GM12801 (cell line): Measurements from ENCODE around the gene ZNF606.

Experiments
- TF ChIP-seq, protein P1 (sequence below): IDR thresholded peaks from one replicate; pipeline ENCODE4 v1.5.1; 2011; ENCODE audit warnings: control low read depth; ENCODE audit not compliant: insufficient read length; ENCODE audit errors: extremely low read depth

Gene ZNF606

DNA sequence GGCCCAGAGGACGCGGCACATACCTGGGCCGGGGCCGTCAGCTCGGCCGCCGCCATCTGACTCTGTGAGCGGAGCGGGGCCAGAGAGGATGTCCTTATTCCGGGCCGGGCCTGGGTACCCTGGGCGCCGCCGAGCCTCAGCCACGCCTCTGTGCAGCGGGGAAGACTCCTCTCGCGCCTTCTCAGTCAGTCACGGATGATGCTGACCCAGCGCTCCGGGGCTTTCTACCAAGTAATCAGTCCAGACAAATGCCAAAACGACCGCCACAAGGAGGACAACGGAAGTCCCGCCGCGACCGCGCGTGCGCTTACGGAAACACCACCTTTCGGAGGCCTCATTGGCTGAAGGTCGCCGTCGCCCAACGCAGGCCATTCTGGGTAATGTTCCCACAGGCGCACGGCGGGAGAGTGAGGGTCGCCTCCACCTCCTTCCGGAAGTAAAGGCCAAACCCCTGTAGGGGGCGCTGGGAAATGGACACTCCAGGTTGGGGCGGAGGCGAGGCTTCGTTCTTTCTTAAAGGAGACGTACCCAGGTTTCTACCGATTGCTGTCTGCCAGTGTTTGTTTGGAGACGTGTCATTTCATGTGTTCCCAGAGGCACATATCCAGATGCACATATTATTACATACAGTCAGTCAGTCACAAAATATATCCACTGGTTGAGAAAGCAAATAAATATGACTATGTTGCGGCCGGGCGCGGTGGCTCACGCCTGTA, 55.0 kb downstream of the ZNF606 start, which contains the start of gene ZNF256:
Gene ZNF256, minus strand, starts transcription at position 288 of the 716 bp plus-strand sequence. Its CDS starts 232 bp downstream, at position 56.
- TF ChIP-seq, protein P1, sequence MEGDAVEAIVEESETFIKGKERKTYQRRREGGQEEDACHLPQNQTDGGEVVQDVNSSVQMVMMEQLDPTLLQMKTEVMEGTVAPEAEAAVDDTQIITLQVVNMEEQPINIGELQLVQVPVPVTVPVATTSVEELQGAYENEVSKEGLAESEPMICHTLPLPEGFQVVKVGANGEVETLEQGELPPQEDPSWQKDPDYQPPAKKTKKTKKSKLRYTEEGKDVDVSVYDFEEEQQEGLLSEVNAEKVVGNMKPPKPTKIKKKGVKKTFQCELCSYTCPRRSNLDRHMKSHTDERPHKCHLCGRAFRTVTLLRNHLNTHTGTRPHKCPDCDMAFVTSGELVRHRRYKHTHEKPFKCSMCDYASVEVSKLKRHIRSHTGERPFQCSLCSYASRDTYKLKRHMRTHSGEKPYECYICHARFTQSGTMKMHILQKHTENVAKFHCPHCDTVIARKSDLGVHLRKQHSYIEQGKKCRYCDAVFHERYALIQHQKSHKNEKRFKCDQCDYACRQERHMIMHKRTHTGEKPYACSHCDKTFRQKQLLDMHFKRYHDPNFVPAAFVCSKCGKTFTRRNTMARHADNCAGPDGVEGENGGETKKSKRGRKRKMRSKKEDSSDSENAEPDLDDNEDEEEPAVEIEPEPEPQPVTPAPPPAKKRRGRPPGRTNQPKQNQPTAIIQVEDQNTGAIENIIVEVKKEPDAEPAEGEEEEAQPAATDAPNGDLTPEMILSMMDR: no peak

DNA sequence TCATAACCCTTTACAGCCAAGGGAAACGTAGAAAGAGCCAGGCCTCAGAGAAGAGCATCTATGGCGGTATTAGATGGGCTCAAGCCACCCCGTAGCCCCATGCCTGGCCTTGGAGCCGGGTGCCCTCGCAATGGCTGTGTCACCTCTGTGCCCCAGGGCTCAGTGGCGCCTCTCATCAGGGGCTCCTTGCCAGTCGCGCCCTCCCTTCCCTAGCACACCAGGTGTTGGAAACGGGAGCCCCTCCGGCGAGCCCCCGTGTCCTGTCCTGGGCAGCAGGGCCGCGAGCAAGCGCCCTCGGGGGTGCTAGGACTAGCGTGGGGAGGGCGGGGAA, 55.6 kb downstream of the ZNF606 start:
- TF ChIP-seq, protein P1: no peak

DNA sequence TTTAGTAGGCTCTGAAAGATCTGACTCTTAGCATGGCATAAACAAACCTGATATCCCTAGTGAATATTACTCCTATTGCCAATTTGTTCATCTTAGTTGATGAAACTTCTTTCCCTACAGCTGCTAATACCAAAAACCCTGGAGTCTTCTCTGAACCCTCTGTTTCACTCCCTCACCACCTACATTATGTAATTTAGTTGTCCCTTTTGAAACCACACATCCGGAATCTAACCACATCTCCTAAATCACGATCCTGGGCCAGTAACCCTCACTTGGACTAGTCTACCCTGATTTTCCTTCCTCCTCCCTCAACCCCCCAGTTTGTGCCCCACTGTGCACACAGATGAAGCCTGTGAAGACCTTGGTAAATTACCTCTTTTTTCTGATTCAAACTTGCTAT, 56.3 kb downstream of the ZNF606 start:
- TF ChIP-seq, protein P1: no peak

DNA sequence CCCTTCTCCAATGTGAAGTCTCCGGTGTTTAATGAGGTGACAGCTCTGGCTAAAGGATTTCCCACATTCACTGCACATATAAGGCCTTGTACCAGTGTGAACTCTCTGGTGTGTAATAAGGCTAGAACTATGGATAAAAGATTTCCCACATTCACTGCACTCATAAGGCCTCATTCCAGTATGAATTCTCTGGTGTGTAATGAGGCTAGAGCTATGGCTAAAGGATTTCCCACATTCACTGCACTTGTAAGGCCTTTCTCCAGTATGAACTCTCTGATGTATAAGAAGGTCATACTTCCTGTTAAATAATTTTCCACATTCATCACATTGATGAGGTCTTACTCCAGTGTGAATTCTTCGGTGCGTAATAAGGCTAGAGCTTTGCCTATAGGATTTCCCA, 61.0 kb downstream of the ZNF606 start:
- TF ChIP-seq, protein P1: no peak

DNA sequence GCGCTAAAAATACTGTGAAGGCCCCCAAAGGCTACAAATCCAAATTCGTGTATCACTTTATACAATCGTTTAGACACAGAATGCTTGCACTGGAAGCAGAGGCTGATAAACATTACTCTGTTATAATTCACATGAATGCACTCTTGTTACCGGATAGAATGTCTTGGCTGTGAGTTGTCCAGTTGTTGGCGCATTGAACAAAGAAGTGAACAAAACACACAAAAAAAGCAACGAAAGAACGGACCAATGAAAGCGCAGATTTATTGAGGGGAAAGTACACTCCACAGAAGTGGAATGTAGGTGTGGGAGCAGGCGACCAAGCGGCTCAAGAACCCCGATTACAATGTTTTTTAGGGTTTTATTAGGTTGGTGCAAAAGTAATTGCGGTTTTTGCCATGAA, 66.9 kb downstream of the ZNF606 start:
- TF ChIP-seq, protein P1: no peak

DNA sequence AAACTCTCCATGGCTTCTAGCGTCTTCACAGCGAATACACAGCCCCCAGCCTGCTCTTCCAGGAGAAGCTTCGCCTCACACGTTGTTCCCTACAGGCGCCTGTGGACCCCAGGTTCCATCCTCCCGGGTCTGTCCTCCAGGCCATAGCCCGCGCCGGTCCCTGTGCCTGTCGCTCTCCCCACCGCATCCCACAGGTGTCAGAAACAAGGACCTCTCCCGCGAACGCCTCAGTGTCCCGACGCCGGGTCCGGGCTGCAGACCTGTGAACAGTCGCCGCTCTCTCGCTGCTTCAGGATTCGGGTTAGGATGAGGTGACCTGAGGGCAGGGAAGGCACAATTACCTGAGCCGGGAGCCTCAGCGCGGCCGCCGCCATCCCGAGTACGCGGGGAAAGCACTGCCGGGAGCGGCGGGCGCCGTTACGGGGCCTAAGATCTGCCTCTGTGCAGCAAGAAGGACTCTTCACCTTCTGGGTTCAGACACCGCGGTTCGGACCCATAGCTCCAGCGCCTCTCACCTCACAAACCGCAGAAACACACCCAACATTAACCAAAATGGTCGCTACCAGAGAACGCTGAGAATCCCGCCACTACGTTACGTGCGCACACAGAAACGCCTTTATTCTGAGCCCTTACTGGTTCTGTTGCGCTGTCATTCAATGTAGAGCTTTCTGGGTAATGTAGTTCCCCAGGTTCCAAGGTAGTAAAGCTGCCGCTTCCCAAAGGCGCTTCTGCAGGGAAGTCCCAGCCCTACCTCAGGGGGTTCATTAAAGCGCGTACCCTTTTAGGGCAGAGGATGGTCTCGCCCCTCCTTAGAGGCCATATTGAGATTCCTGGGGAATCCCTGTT, 67.6 kb downstream of the ZNF606 start, which contains the start of gene ZNF418:
Gene ZNF418, minus strand, starts transcription at position 583 of the 846 bp plus-strand sequence. CDS start 1,580 bp downstream, outside the sequence.
- TF ChIP-seq, protein P1: no peak

DNA sequence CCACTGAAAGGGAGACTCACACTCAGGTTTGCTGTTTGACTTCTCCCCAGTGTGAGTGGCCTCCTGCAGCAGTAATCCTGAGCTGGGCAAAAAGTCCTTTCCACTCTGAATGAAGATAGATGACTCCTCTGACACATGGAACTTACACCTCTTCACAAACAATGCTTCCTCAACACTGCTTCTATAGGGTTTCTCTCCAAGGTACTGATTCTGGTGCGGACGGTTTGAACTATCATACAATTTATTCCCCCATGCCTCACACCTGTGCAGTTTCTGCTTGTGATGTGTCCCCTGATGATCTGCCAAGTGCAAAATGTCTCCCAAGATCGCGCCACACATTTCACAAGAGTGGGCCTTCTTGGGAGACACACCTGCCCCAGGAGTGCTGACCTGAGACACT, 75.0 kb downstream of the ZNF606 start:
- TF ChIP-seq, protein P1: no peak
